ENCODE data around the gene KCNH1.

Gene KCNH1

GRCh38 chr1:210684466-210685294 lies 449.3 kb downstream of the KCNH1 start:
- TF ChIP-seq CTCF (IDR thresholded peaks at IDR 0.05): no peak

DNA sequence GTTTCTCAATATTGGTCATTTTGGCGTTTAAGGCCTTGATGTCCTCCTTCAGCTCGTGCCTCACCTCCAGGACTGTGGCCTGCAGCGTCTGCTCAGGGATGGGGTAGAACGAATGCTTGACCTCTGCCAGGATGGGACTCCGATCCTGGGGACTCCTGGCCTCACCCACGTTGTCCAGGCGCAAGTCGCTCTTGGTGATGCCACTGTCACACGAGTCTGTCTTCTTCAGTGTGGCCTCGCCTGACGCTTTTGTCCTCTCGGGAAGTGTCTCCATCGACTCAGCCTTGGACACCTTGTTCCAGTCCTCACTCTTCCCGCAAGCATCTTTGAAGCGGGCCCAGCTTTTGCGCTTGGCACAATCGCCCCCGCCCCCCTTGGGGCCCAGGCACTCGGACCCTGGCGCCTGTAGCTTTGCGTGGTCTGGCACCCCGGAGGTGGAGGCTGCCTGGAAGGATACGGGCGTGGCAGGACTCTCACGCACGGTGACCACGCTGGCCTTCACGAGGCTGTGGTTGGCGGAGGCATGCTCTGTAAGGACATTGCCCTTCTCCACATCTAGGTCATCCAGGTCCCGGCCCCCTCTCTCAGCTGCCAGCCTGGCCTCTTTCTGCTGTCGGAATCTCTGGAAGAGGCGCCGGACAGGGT lies 450.4 kb downstream of the KCNH1 start:
- no peak for TF ChIP-seq CTCF (IDR thresholded peaks at IDR 0.05)

GRCh38 chr1:210681158-210681557 lies 452.8 kb downstream of the KCNH1 start:
- no peak for TF ChIP-seq CTCF (IDR thresholded peaks at IDR 0.05)

DNA sequence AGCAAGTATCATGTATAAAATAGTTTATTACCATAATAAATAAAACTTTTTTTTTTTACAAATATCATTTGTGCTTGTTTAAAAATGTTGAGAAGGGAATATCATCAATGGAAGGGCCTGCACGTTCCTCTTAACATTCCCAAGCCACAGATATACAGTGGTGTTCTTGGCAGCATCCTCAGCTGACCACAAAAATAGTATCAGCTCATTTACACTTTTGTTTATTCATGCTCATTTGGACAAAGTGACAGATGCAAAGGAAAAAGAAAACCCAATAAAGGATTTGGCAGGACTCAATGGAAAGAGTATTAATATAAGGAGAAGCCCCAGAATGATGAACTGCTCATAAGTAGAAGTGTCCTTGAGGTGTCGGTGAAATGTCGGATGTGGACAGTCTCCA lies 455.6 kb downstream of the KCNH1 start:
- no peak for TF ChIP-seq CTCF (IDR thresholded peaks at IDR 0.05)

DNA sequence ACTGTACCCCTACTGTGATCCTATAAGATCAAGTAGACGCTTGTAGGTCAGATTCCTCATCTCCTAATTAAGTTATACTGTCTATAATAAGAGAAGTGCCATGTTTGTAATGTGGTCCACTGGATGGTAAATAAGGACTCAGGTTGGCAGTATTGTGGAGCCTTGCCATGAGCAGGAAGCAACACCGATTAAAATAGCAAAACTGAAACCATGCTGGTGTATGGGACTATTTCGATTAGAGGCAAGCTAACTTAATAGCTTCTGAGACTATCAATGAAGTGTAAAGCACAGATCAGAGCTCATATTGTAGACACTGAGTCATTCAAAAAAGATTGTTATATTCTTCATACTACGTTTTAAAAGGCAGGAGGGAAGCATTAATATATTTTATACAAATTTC lies 456.4 kb downstream of the KCNH1 start:
- no peak for TF ChIP-seq CTCF (IDR thresholded peaks at IDR 0.05)

- TF ChIP-seq CTCF (IDR thresholded peaks at IDR 0.05): no peak
Measured at GRCh38 chr1:210676539-210676938, 457.4 kb downstream of the KCNH1 start.

- TF ChIP-seq CTCF (IDR thresholded peaks at IDR 0.05): no peak
Measured at GRCh38 chr1:210674151-210674550, 459.8 kb downstream of the KCNH1 start.
